GM18498 (cell line): ENCODE results near the gene KIF6.

Experiments used
- ATAC-seq: cut with Tn5 transposase; IDR thresholded peaks from one replicate; pipeline ENCODE4 v1.9.1; 2021; ENCODE audit warnings: mild to moderate bottlenecking, moderate library complexity; ENCODE audit not compliant: unreplicated experiment

The KIF6 gene

GRCh38 chr6:39425346-39426072, 299.7 kb downstream of the KIF6 start:
- no peak for ATAC-seq

- ATAC-seq = no peak
Observed at GRCh38 chr6:39424831-39425230, 300.4 kb downstream of the KIF6 start.

- no peak for ATAC-seq
Observed at GRCh38 chr6:39422238-39422637, 303.0 kb downstream of the KIF6 start.

- no peak for ATAC-seq
Observed at GRCh38 chr6:39421383-39422225, 303.6 kb downstream of the KIF6 start.

- ATAC-seq = no peak
Observed at GRCh38 chr6:39420300-39421265, 304.6 kb downstream of the KIF6 start.

- no peak for ATAC-seq
Observed at GRCh38 chr6:39419607-39420006, 305.6 kb downstream of the KIF6 start.

GRCh38 chr6:39417440-39417839, 307.8 kb downstream of the KIF6 start:
- no peak for ATAC-seq

- ATAC-seq = no peak
Observed at GRCh38 chr6:39416728-39417127, 308.5 kb downstream of the KIF6 start.

- ATAC-seq = no peak
Observed at GRCh38 chr6:39416026-39416425, 309.2 kb downstream of the KIF6 start.

GRCh38 chr6:39415482-39415881, 309.7 kb downstream of the KIF6 start:
- no peak for ATAC-seq

GRCh38 chr6:39411465-39411864, 313.7 kb downstream of the KIF6 start:
- no peak for ATAC-seq

GRCh38 chr6:39411001-39411400, 314.2 kb downstream of the KIF6 start:
- ATAC-seq = no peak

GRCh38 chr6:39409889-39410288, 315.3 kb downstream of the KIF6 start:
- no peak for ATAC-seq

GRCh38 chr6:39407446-39407993, 317.7 kb downstream of the KIF6 start:
- ATAC-seq = peak; percentile 90

GRCh38 chr6:39404312-39404711, 320.9 kb downstream of the KIF6 start:
- no peak for ATAC-seq

GRCh38 chr6:39403304-39403703, 321.9 kb downstream of the KIF6 start:
- ATAC-seq = no peak

- ATAC-seq = no peak
Observed at GRCh38 chr6:39402239-39402751, 322.9 kb downstream of the KIF6 start.

- no peak for ATAC-seq
Observed at GRCh38 chr6:39401376-39401775, 323.8 kb downstream of the KIF6 start.

- no peak for ATAC-seq
Observed at GRCh38 chr6:39400026-39400425, 325.2 kb downstream of the KIF6 start.

GRCh38 chr6:39396854-39397253, 328.4 kb downstream of the KIF6 start:
- no peak for ATAC-seq

GRCh38 chr6:39393075-39393474, 332.1 kb downstream of the KIF6 start:
- no peak for ATAC-seq
